MM.1S (cell line): ENCODE data around the gene SLIT3.
A peak's percentile ranks its signal among the peaks of the same experiment; 100 is the strongest.

ENCODE experiments used
- DNase-seq: peaks from one replicate; pipeline ENCODE4 v3.0.0-alpha.2; 2015
- H2AFZ ChIP-seq: fragments of 300-600 bp; sonication (generic); 2 replicates; pipeline ENCODE4 v1.6.0; 2016; ENCODE audit warnings: antibody characterized with exemption, low read length
- H3F3A ChIP-seq: fragments of 300-600 bp; sonication (generic); 2 replicates; pipeline ENCODE4 v1.6.1; 2016; ENCODE audit warnings: mild to moderate bottlenecking, antibody characterized with exemption, low read length, moderate library complexity, mixed read lengths; ENCODE audit not compliant: insufficient read depth
- H3K27ac ChIP-seq: fragments of 300-600 bp; sonication (generic); 2 replicates; pipeline ENCODE4 v1.5.1; 2016; ENCODE audit warnings: mild to moderate bottlenecking, low read length
- H3K27me3 ChIP-seq: fragments of 300-600 bp; sonication (generic); replicated peaks from 2 replicates; pipeline ENCODE4 v1.6.0; 2016; ENCODE audit warnings: low read length; ENCODE audit not compliant: insufficient read depth
- H3K36me3 ChIP-seq: fragments of 300-600 bp; sonication (generic); replicated peaks from 2 replicates; pipeline ENCODE4 v1.6.1; 2016; ENCODE audit warnings: mild to moderate bottlenecking, low read length, mixed read lengths; ENCODE audit not compliant: insufficient read depth
- H3K4me1 ChIP-seq: fragments of 300-600 bp; sonication (generic); 2 replicates; pipeline ENCODE4 v1.6.1; 2016; ENCODE audit warnings: low read length, mixed read lengths
- H3K4me2 ChIP-seq: fragments of 300-600 bp; sonication (generic); 2 replicates; pipeline ENCODE4 v1.6.0; 2016; ENCODE audit warnings: low read depth, low read length
- H3K4me3 ChIP-seq: fragments of 300-600 bp; sonication (generic); 2 replicates; pipeline ENCODE4 v1.5.1; 2016; ENCODE audit warnings: low read length, mixed read lengths
- H3K79me2 ChIP-seq: fragments of 300-600 bp; sonication (generic); 2 replicates; pipeline ENCODE4 v1.6.1; 2016; ENCODE audit warnings: mixed run types, low read length, mixed read lengths
- H3K9ac ChIP-seq: fragments of 300-600 bp; sonication (generic); 2 replicates; pipeline ENCODE4 v1.6.1; 2016; ENCODE audit warnings: low read length, mixed read lengths
- H3K9me2 ChIP-seq: fragments of 300-600 bp; sonication (generic); replicated peaks from 2 replicates; pipeline ENCODE4 v1.6.1; 2016; ENCODE audit warnings: mild to moderate bottlenecking, low read length, mixed read lengths; ENCODE audit not compliant: insufficient read depth
- H3K9me3 ChIP-seq: fragments of 300-600 bp; sonication (generic); replicated peaks from 2 replicates; pipeline ENCODE4 v1.6.1; 2016; ENCODE audit warnings: mild to moderate bottlenecking, low read length, mixed read lengths; ENCODE audit not compliant: insufficient read depth
- H4K20me1 ChIP-seq: fragments of 300-600 bp; sonication (generic); 2 replicates; pipeline ENCODE4 v1.6.1; 2016; ENCODE audit warnings: mild to moderate bottlenecking, low read length, moderate library complexity, mixed read lengths; ENCODE audit not compliant: insufficient read depth
- CTCF ChIP-seq: fragments of 300-600 bp; sonication (generic); IDR thresholded peaks from 2 replicates; pipeline ENCODE4 v1.5.1; 2016; ENCODE audit warnings: antibody characterized with exemption, low read length, mixed read lengths
- EZH2 ChIP-seq: fragments of 300-600 bp; sonication (generic); optimal IDR thresholded peaks from 2 replicates; pipeline ENCODE3; 2017; ENCODE audit warnings: low read depth, mild to moderate bottlenecking, antibody characterized with exemption, low read length, mixed read lengths
- EZH2phosphoT487 ChIP-seq: fragments of 300-600 bp; sonication (generic); IDR thresholded peaks from 2 replicates; pipeline ENCODE4 v1.6.1; 2018; ENCODE audit warnings: antibody characterized with exemption, low read length

SLIT3 gene

GRCh38 chr5:168667301-168667840 lies 633.6 kb downstream of the SLIT3 start:
- H3K4me3 ChIP-seq: no peak overlapping the region
- no peaks in the 10 kb centered on the region for H3K79me2 ChIP-seq
- no peaks in the 10 kb centered on the region for H4K20me1 ChIP-seq
- H3K4me1 ChIP-seq: peaks cover 19% of the 10 kb centered on the region
- H3K27me3 ChIP-seq: no peaks in the 10 kb centered on the region
- H3F3A ChIP-seq: peaks cover 10% of the 10 kb centered on the region; the same call in 1 of the 2 replicates
- no peak overlapping the region for H3K27ac ChIP-seq
- no peak overlapping the region for H3K4me2 ChIP-seq
- DNase-seq: no peak
- H3K36me3 ChIP-seq: no peaks in the 10 kb centered on the region
- H3K9me3 ChIP-seq: no peaks in the 10 kb centered on the region
- H3K9ac ChIP-seq: no peak overlapping the region
- no peak overlapping the region for H2AFZ ChIP-seq
- no peaks in the 10 kb centered on the region for H3K9me2 ChIP-seq
- TF ChIP-seq CTCF (no peak), EZH2phosphoT487 (no peak), EZH2 (no peak)

- no peak for DNase-seq
- H3K9ac ChIP-seq: no peak overlapping the region
- no peak overlapping the region for H2AFZ ChIP-seq
- peaks cover 10% of the 10 kb centered on the region; the same call in 1 of the 2 replicates for H3F3A ChIP-seq
- H3K4me1 ChIP-seq: peaks cover 19% of the 10 kb centered on the region
- no peak for TF ChIP-seq CTCF
- TF ChIP-seq EZH2: no peak
- TF ChIP-seq EZH2phosphoT487: no peak
- H4K20me1 ChIP-seq: no peaks in the 10 kb centered on the region
- no peaks in the 10 kb centered on the region for H3K9me3 ChIP-seq
- H3K79me2 ChIP-seq: no peaks in the 10 kb centered on the region
- H3K36me3 ChIP-seq: no peaks in the 10 kb centered on the region
- no peaks in the 10 kb centered on the region for H3K9me2 ChIP-seq
- no peak overlapping the region for H3K4me2 ChIP-seq
- no peak overlapping the region for H3K27ac ChIP-seq
- H3K4me3 ChIP-seq: no peak overlapping the region
- no peaks in the 10 kb centered on the region for H3K27me3 ChIP-seq
Observed at GRCh38 chr5:168666356-168666755, 634.6 kb downstream of the SLIT3 start.

- Histone ChIP-seq H3K27me3 (no peaks in the 10 kb centered on the region), H4K20me1 (no peaks in the 10 kb centered on the region), H3K36me3 (no peaks in the 10 kb centered on the region), H3K4me2 (peak overlapping the region; percentile 43), H3K9ac (no peak overlapping the region), H3K79me2 (no peaks in the 10 kb centered on the region), H3K9me2 (no peaks in the 10 kb centered on the region), H3K4me1 (peaks cover 19% of the 10 kb centered on the region), H3K9me3 (no peaks in the 10 kb centered on the region), H3K4me3 (no peak overlapping the region), H2AFZ (peak overlapping the region; percentile 27), H3F3A (peaks cover 10% of the 10 kb centered on the region; the same call in 1 of the 2 replicates), H3K27ac (peak overlapping the region; percentile 59)
- DNase-seq: peak; percentile 82
- no peak for TF ChIP-seq CTCF
- no peak for TF ChIP-seq EZH2
- no peak for TF ChIP-seq EZH2phosphoT487
Observed at GRCh38 chr5:168663276-168664004, 637.5 kb downstream of the SLIT3 start.
